Activated naive CD4-positive, alpha-beta T cell treated with anti-CD3 and anti-CD28 coated beads for 36 hours (primary cell): Measurements from ENCODE around the gene SLC9C1. TPM values are rescaled to one million over a fixed set of nuclear protein-coding genes. Genes with fewer than 3 reads are reported as not detected.

Source experiments
- CTCF ChIA-PET: fragments of 350-600 bp; sonication (Branson Sonifier 250); formaldehyde crosslinking; loops from one replicate; lab custom pipeline; 2021; ENCODE audit warnings: antibody characterized with exemption; lab: Charles Lee
- DNase-seq: peaks from one replicate; pipeline ENCODE4 v3.0.0-alpha.2; 2020
- H3K27ac Mint-ChIP-seq: one replicate; pipeline ENCODE4 v1.8.0; 2021; ENCODE audit warnings: mild to moderate bottlenecking, mixed read lengths
- H3K27me3 Mint-ChIP-seq: one replicate; pipeline ENCODE4 v1.8.0; 2021; ENCODE audit warnings: low read depth, mixed read lengths
- H3K36me3 Mint-ChIP-seq: one replicate; pipeline ENCODE4 v1.8.0; 2021; ENCODE audit warnings: low read depth, mixed read lengths
- H3K4me1 Mint-ChIP-seq: one replicate; pipeline ENCODE4 v1.8.0; 2021; ENCODE audit warnings: low read depth, mixed read lengths
- H3K4me3 Mint-ChIP-seq: one replicate; pipeline ENCODE4 v1.8.0; 2021; ENCODE audit warnings: mild to moderate bottlenecking, moderate library complexity, mixed read lengths
- H3K9me3 Mint-ChIP-seq: one replicate; pipeline ENCODE4 v1.8.0; 2021; ENCODE audit warnings: mixed read lengths
- intact Hi-C: fragments of 100-400 bp; cut with micrococcal nuclease; formaldehyde crosslinking; loops from one replicate; pipeline ENCODE4 v1.15.1; 2023
- total RNA-seq, 2 experiments: library from RNA; stranded (reverse); gene quantifications; one replicate each; pipeline ENCODE4 v1.2.3, GENCODE V29; 2021

Gene SLC9C1
- total RNA-seq, 2 experiments from 2014 or later = not detected

GRCh38 chr3:112171144-112171543 lies 122.9 kb downstream of the SLC9C1 start:
- CTCF ChIA-PET = no interaction called here
- no peak overlapping the region for H3K4me3 Mint-ChIP-seq
- H3K36me3 Mint-ChIP-seq = peaks cover 1% of the 10 kb centered on the region
- H3K27ac Mint-ChIP-seq = no peak overlapping the region
- intact Hi-C loops = no loop called here
- peaks cover 2% of the 10 kb centered on the region for H3K9me3 Mint-ChIP-seq
- no peaks in the 10 kb centered on the region for H3K4me1 Mint-ChIP-seq
- DNase-seq = no peak
- peaks cover under 1% of the 10 kb centered on the region for H3K27me3 Mint-ChIP-seq

- Mint-ChIP-seq H3K27ac (no peak overlapping the region), H3K27me3 (no peaks in the 10 kb centered on the region), H3K36me3 (peaks cover 1% of the 10 kb centered on the region), H3K4me3 (no peak overlapping the region), H3K4me1 (no peaks in the 10 kb centered on the region), H3K9me3 (peaks cover 2% of the 10 kb centered on the region)
- CTCF ChIA-PET = no interaction called here
- DNase-seq = no peak
- intact Hi-C loops = no loop called here
Observed at GRCh38 chr3:112170046-112170445, 124.0 kb downstream of the SLC9C1 start.

DNA sequence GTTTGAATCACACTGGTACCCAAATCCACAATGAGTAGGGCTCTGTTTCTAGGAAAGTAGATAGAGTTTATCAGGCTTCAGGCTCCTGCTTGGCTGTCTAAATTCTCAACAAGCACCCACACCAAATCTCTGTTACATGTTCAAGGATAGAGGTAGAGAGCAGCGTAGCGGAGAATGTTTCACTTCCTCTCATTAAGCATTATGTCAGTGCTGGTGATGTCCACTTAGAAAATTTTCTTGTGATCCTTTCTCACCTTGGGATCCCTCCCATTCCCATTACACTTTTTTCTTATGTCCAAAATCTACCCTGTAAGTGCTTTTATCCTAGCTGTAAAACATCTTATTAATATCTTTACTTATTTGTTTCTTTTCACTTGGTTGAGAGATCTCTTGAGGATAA lies 126.3 kb downstream of the SLC9C1 start:
- H3K4me3 Mint-ChIP-seq = no peak overlapping the region
- intact Hi-C loops = no loop called here
- H3K9me3 Mint-ChIP-seq = peaks cover 7% of the 10 kb centered on the region
- DNase-seq = no peak
- H3K27ac Mint-ChIP-seq = no peak overlapping the region
- H3K36me3 Mint-ChIP-seq = peaks cover 3% of the 10 kb centered on the region
- no peaks in the 10 kb centered on the region for H3K4me1 Mint-ChIP-seq
- no peaks in the 10 kb centered on the region for H3K27me3 Mint-ChIP-seq
- CTCF ChIA-PET = interaction anchor here (0.7 to 1.6 kb wide), 3 partner anchors 28 to 890 kb away, joined by 3 to 4 read pairs (median 4); no protein-coding TSS in a partner anchor

GRCh38 chr3:112149136-112149535 lies 144.9 kb downstream of the SLC9C1 start:
- CTCF ChIA-PET = no interaction called here
- DNase-seq = no peak
- Mint-ChIP-seq H3K9me3 (peaks cover 34% of the 10 kb centered on the region), H3K4me3 (no peak overlapping the region), H3K27me3 (no peaks in the 10 kb centered on the region), H3K4me1 (no peaks in the 10 kb centered on the region), H3K36me3 (peaks cover 16% of the 10 kb centered on the region), H3K27ac (no peak overlapping the region)
- intact Hi-C loops = no loop called here

GRCh38 chr3:112143689-112144088 lies 150.3 kb downstream of the SLC9C1 start:
- CTCF ChIA-PET = no interaction called here
- Mint-ChIP-seq H3K9me3 (peaks cover 26% of the 10 kb centered on the region), H3K27ac (peak overlapping the region; percentile 48)

GRCh38 chr3:112143251-112143650 lies 150.8 kb downstream of the SLC9C1 start:
- Mint-ChIP-seq H3K4me1 (peaks cover 19% of the 10 kb centered on the region), H3K9me3 (peaks cover 26% of the 10 kb centered on the region), H3K27me3 (no peaks in the 10 kb centered on the region), H3K4me3 (peak overlapping the region; percentile 36), H3K27ac (peak overlapping the region; percentile 48), H3K36me3 (peaks cover 16% of the 10 kb centered on the region)
- intact Hi-C loops = loop anchor here (1.0 to 5.0 kb wide), 3 partner anchors 10 to 534 kb away; partner anchors contain the start of gene GCSAM
- CTCF ChIA-PET = no interaction called here
- DNase-seq = no peak

More at GRCh38 chr3:112143689-112144088, 150.3 kb downstream of the SLC9C1 start:
- no peaks in the 10 kb centered on the region for H3K27me3 Mint-ChIP-seq
- H3K4me3 Mint-ChIP-seq = peak overlapping the region; percentile 36
- DNase-seq = no peak
- peaks cover 16% of the 10 kb centered on the region for H3K36me3 Mint-ChIP-seq
- intact Hi-C loops = loop anchor here (1.0 to 5.0 kb wide), 3 partner anchors 10 to 534 kb away; partner anchors contain the start of gene GCSAM
- H3K4me1 Mint-ChIP-seq = peaks cover 19% of the 10 kb centered on the region

GRCh38 chr3:112141293-112141692 lies 152.7 kb downstream of the SLC9C1 start:
- Mint-ChIP-seq H3K27me3 (no peaks in the 10 kb centered on the region), H3K27ac (no peak overlapping the region), H3K36me3 (peaks cover 11% of the 10 kb centered on the region), H3K4me3 (no peak overlapping the region), H3K9me3 (peaks cover 13% of the 10 kb centered on the region), H3K4me1 (peaks cover 35% of the 10 kb centered on the region)
- DNase-seq = no peak
- CTCF ChIA-PET = no interaction called here
- intact Hi-C loops = loop anchor here (5.0 kb wide), 1 partner anchor 536 kb away; no protein-coding TSS in a partner anchor

- intact Hi-C loops = loop anchor here (5.0 kb wide), 1 partner anchor 537 kb away; no protein-coding TSS in a partner anchor
- Mint-ChIP-seq H3K9me3 (peaks cover 10% of the 10 kb centered on the region), H3K27me3 (no peaks in the 10 kb centered on the region), H3K27ac (no peak overlapping the region), H3K36me3 (peaks cover 5% of the 10 kb centered on the region), H3K4me1 (peaks cover 43% of the 10 kb centered on the region), H3K4me3 (no peak overlapping the region)
- no peak for DNase-seq
- CTCF ChIA-PET = interaction anchor here (0.7 to 1.3 kb wide), 3 partner anchors 28 to 325 kb away, joined by 3 to 4 read pairs (median 3); partner anchors contain the start of gene SLC9C1
Observed at GRCh38 chr3:112140584-112140983, 153.4 kb downstream of the SLC9C1 start.

GRCh38 chr3:112138219-112138969 lies 155.6 kb downstream of the SLC9C1 start:
- H3K27me3 Mint-ChIP-seq = no peaks in the 10 kb centered on the region
- no peaks in the 10 kb centered on the region for H3K36me3 Mint-ChIP-seq
- no peak overlapping the region for H3K4me3 Mint-ChIP-seq
- no peak for DNase-seq
- H3K4me1 Mint-ChIP-seq = peaks cover 58% of the 10 kb centered on the region
- H3K27ac Mint-ChIP-seq = no peak overlapping the region
- intact Hi-C loops = loop anchor here (5.0 kb wide), 1 partner anchor 599 kb away; no protein-coding TSS in a partner anchor
- CTCF ChIA-PET = interaction anchor here (0.5 to 4.3 kb wide), 23 partner anchors 13 to 464 kb away, joined by 3 to 31 read pairs (median 4); partner anchors contain the start of gene SLC9C1
- H3K9me3 Mint-ChIP-seq = no peaks in the 10 kb centered on the region

DNA sequence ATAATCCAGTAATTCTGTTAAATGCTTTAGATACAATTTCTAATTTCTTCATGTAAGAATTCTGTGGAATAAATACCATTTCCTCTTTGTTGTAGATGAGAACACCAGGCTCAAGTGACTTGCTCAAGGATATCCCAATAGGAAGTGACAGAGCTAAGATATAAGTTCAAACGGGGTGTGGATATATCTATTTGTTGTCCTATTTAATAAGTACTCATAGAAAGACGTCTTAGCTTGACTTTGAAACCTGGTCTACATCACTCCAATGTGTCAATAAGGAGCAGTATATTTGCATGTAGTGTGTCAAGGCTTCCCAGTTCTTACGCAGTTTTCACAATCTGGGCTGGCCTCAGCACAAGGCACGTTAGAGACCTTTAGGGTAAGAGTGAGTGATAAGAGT lies 156.2 kb downstream of the SLC9C1 start:
- no peaks in the 10 kb centered on the region for H3K9me3 Mint-ChIP-seq
- no peak for DNase-seq
- no peak overlapping the region for H3K4me3 Mint-ChIP-seq
- intact Hi-C loops = loop anchor here (1.0 to 5.0 kb wide), 6 partner anchors 156 to 600 kb away; no protein-coding TSS in a partner anchor
- peaks cover 60% of the 10 kb centered on the region for H3K4me1 Mint-ChIP-seq
- no peaks in the 10 kb centered on the region for H3K27me3 Mint-ChIP-seq
- no peak overlapping the region for H3K27ac Mint-ChIP-seq
- CTCF ChIA-PET = interaction anchor here (0.5 to 4.3 kb wide), 24 partner anchors 12 to 465 kb away, joined by 3 to 31 read pairs (median 4); partner anchors contain the start of gene SLC9C1
- no peaks in the 10 kb centered on the region for H3K36me3 Mint-ChIP-seq

- Mint-ChIP-seq H3K9me3 (no peaks in the 10 kb centered on the region), H3K4me3 (no peak overlapping the region), H3K4me1 (peaks cover 64% of the 10 kb centered on the region), H3K36me3 (no peaks in the 10 kb centered on the region), H3K27me3 (no peaks in the 10 kb centered on the region), H3K27ac (no peak overlapping the region)
- intact Hi-C loops = loop anchor here (1.0 to 5.0 kb wide), 6 partner anchors 156 to 600 kb away; no protein-coding TSS in a partner anchor
- peak; percentile 81 for DNase-seq
- CTCF ChIA-PET = interaction anchor here (0.6 to 4.3 kb wide), 26 partner anchors 9 to 423 kb away, joined by 3 to 31 read pairs (median 4); partner anchors contain the start of gene SLC9C1
Observed at GRCh38 chr3:112136959-112137693, 156.9 kb downstream of the SLC9C1 start.

- no peak overlapping the region for H3K27ac Mint-ChIP-seq
- no peaks in the 10 kb centered on the region for H3K9me3 Mint-ChIP-seq
- no peak for DNase-seq
- H3K36me3 Mint-ChIP-seq = no peaks in the 10 kb centered on the region
- CTCF ChIA-PET = interaction anchor here (1.1 to 4.3 kb wide), 8 partner anchors 25 to 372 kb away, joined by 3 to 31 read pairs (median 4); partner anchors contain the start of gene SLC9C1
- no peak overlapping the region for H3K4me3 Mint-ChIP-seq
- no peaks in the 10 kb centered on the region for H3K27me3 Mint-ChIP-seq
- intact Hi-C loops = loop anchor here (2.0 to 5.0 kb wide), 2 partner anchors 395 to 601 kb away; no protein-coding TSS in a partner anchor
- H3K4me1 Mint-ChIP-seq = peaks cover 66% of the 10 kb centered on the region
Observed at GRCh38 chr3:112136046-112136445, 158.0 kb downstream of the SLC9C1 start.
